ENCODE measurements around the gene GZMH. TPM values are rescaled to one million over a fixed set of nuclear protein-coding genes. Genes with fewer than 3 reads are reported as not detected.

The GZMH gene
- total and polyA plus RNA-seq, 2 of the 8 experiments (the other 6 are each of a cell fraction or from before 2014, with no cell fraction given), result not detected

DNA sequence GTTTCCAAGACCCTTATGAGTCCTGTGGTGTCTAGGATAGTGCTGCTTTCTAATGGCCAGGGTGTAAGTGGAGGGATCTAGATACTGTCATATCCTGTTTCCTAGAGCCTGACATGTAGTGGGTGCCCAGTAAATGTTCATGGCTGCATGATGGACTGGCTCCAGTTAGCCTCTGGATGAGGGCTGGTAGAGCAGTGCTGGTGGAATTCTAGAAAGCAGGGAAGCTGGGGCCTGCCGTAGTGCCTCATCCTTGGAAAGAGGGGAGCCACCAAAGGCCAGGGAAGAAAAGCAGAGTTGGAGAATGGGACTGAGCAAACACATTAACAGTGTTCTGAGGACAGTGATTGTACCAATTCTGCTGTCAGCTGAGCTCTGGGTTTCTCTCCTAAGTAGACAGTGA lies 23.9 kb upstream of the GZMH start (continued):
- TF ChIP-seq, protein P1, sequence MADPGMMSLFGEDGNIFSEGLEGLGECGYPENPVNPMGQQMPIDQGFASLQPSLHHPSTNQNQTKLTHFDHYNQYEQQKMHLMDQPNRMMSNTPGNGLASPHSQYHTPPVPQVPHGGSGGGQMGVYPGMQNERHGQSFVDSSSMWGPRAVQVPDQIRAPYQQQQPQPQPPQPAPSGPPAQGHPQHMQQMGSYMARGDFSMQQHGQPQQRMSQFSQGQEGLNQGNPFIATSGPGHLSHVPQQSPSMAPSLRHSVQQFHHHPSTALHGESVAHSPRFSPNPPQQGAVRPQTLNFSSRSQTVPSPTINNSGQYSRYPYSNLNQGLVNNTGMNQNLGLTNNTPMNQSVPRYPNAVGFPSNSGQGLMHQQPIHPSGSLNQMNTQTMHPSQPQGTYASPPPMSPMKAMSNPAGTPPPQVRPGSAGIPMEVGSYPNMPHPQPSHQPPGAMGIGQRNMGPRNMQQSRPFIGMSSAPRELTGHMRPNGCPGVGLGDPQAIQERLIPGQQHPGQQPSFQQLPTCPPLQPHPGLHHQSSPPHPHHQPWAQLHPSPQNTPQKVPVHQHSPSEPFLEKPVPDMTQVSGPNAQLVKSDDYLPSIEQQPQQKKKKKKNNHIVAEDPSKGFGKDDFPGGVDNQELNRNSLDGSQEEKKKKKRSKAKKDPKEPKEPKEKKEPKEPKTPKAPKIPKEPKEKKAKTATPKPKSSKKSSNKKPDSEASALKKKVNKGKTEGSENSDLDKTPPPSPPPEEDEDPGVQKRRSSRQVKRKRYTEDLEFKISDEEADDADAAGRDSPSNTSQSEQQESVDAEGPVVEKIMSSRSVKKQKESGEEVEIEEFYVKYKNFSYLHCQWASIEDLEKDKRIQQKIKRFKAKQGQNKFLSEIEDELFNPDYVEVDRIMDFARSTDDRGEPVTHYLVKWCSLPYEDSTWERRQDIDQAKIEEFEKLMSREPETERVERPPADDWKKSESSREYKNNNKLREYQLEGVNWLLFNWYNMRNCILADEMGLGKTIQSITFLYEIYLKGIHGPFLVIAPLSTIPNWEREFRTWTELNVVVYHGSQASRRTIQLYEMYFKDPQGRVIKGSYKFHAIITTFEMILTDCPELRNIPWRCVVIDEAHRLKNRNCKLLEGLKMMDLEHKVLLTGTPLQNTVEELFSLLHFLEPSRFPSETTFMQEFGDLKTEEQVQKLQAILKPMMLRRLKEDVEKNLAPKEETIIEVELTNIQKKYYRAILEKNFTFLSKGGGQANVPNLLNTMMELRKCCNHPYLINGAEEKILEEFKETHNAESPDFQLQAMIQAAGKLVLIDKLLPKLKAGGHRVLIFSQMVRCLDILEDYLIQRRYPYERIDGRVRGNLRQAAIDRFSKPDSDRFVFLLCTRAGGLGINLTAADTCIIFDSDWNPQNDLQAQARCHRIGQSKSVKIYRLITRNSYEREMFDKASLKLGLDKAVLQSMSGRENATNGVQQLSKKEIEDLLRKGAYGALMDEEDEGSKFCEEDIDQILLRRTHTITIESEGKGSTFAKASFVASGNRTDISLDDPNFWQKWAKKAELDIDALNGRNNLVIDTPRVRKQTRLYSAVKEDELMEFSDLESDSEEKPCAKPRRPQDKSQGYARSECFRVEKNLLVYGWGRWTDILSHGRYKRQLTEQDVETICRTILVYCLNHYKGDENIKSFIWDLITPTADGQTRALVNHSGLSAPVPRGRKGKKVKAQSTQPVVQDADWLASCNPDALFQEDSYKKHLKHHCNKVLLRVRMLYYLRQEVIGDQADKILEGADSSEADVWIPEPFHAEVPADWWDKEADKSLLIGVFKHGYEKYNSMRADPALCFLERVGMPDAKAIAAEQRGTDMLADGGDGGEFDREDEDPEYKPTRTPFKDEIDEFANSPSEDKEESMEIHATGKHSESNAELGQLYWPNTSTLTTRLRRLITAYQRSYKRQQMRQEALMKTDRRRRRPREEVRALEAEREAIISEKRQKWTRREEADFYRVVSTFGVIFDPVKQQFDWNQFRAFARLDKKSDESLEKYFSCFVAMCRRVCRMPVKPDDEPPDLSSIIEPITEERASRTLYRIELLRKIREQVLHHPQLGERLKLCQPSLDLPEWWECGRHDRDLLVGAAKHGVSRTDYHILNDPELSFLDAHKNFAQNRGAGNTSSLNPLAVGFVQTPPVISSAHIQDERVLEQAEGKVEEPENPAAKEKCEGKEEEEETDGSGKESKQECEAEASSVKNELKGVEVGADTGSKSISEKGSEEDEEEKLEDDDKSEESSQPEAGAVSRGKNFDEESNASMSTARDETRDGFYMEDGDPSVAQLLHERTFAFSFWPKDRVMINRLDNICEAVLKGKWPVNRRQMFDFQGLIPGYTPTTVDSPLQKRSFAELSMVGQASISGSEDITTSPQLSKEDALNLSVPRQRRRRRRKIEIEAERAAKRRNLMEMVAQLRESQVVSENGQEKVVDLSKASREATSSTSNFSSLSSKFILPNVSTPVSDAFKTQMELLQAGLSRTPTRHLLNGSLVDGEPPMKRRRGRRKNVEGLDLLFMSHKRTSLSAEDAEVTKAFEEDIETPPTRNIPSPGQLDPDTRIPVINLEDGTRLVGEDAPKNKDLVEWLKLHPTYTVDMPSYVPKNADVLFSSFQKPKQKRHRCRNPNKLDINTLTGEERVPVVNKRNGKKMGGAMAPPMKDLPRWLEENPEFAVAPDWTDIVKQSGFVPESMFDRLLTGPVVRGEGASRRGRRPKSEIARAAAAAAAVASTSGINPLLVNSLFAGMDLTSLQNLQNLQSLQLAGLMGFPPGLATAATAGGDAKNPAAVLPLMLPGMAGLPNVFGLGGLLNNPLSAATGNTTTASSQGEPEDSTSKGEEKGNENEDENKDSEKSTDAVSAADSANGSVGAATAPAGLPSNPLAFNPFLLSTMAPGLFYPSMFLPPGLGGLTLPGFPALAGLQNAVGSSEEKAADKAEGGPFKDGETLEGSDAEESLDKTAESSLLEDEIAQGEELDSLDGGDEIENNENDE (IDR thresholded peaks at IDR 0.05; ENCODE audit: insufficient replicate concordance, low read length), result no peak
- TF ChIP-seq NRF1 (IDR thresholded peaks at IDR 0.05; ENCODE audit: low read depth, low read length) (no peak), HDAC6 (IDR thresholded peaks at IDR 0.05; ENCODE audit: low read depth, low read length) (no peak)
